AG09309 (cell line): ENCODE results near the gene NXPH4.

ENCODE experiments used
- DNase-seq: peaks from one replicate; pipeline ENCODE4 v3.0.0-alpha.2; 2010; ENCODE audit warnings: low read depth
- H3K4me3 ChIP-seq: 2 replicates; pipeline ENCODE4 v1.5.1; 2011; ENCODE audit warnings: mild to moderate bottlenecking, low read depth, low read length, moderate library complexity; ENCODE audit not compliant: control insufficient read depth
- CTCF ChIP-seq: IDR thresholded peaks from 2 replicates; pipeline ENCODE4 v1.5.1; 2011; ENCODE audit warnings: mild to moderate bottlenecking, low read depth, low read length, inconsistent platforms; ENCODE audit not compliant: insufficient read depth, control insufficient read depth; ENCODE audit errors: missing control alignments

The NXPH4 gene

GRCh38 chr12:57216014-57216911, at the start of gene NXPH4:
Gene NXPH4 (plus strand): TSS chr12:57216794. CDS start chr12:57216970, 176 bp downstream.
- H3K4me3 ChIP-seq, result peak within 1 kb of the TSS; percentile 50
- no peak for DNase-seq
- TF ChIP-seq CTCF, result no peak

- no peak overlapping the region for H3K4me3 ChIP-seq
- TF ChIP-seq CTCF, result no peak
- no peak for DNase-seq
These were observed 49.6 kb upstream of the NXPH4 start for GRCh38 chr12:57166971-57167371.

- DNase-seq, result no peak
- no peak for TF ChIP-seq CTCF
- H3K4me3 ChIP-seq, result no peak overlapping the region
These were observed 48.5 kb upstream of the NXPH4 start for GRCh38 chr12:57168058-57168457.

GRCh38 chr12:57169046-57169795, 47.4 kb upstream of the NXPH4 start:
- DNase-seq, result no peak
- no peak overlapping the region for H3K4me3 ChIP-seq
- TF ChIP-seq CTCF, result no peak

- H3K4me3 ChIP-seq, result no peak overlapping the region
- DNase-seq, result no peak
- TF ChIP-seq CTCF, result no peak
These were observed 46.6 kb upstream of the NXPH4 start for GRCh38 chr12:57169969-57170368.

- DNase-seq, result no peak
- H3K4me3 ChIP-seq, result no peak overlapping the region
- no peak for TF ChIP-seq CTCF
These were observed 46.2 kb upstream of the NXPH4 start for GRCh38 chr12:57170408-57170807.
